H1 (cell line): ENCODE data around the gene UNC80. TPM values are rescaled to one million over a fixed set of nuclear protein-coding genes. Genes with fewer than 3 reads are reported as not detected.

Source experiments
- RXRA ChIP-seq: IDR thresholded peaks from 2 replicates; pipeline ENCODE4 v1.6.1; 2011; ENCODE audit warnings: low read depth, mild to moderate bottlenecking, low read length, moderate library complexity; ENCODE audit not compliant: insufficient read depth
- SP4 ChIP-seq: IDR thresholded peaks from 2 replicates; pipeline ENCODE4 v1.6.1; 2012; ENCODE audit warnings: low read length, inconsistent platforms
- polyA plus RNA-seq, 7 experiments: library from polyadenylated mRNA; depleted of rRNA in 3 of 7; stranded (reverse) in 5 of 7; unstranded in 2 of 7; fragments of >200 nt in 5 of 7; fragments of 200-250 nt in 2 of 7; gene quantifications; 1 replicate in 5 of 7; 2 replicates in 1 of 7; 4 replicates in 1 of 7; pipeline versions ENCODE4 v1.2.1 to v1.2.3, GENCODE V29; 2011 to 2013; ENCODE audit warnings: missing spikeins in 2 of 7, mixed read lengths in 2 of 7
- total RNA-seq: library from RNA; stranded (reverse); fragmentation: NEBNext Ultra II Directional; extraction: Animal tissue kit (Norgen Biotek cat#: 25700); gene quantifications from 2 replicates; pipeline ENCODE4 v1.2.1, GENCODE V29; 2021
- TF ChIP-seq, protein P1 (sequence below): IDR thresholded peaks from 2 replicates; pipeline ENCODE4 v1.6.1; 2011; ENCODE audit warnings: low read depth, mild to moderate bottlenecking, low read length; ENCODE audit not compliant: insufficient read depth
- TF ChIP-seq, protein P2 (sequence below), 3 experiments: IDR thresholded peaks; 1 replicate in 2 of 3; 2 replicates in 1 of 3; pipeline versions ENCODE4 v1.5.1 to v1.6.1; 2011; ENCODE audit warnings: low read length in 3 of 3, mild to moderate bottlenecking in 3 of 3, inconsistent platforms in 2 of 3, low read depth in 1 of 3, moderate library complexity in 1 of 3; ENCODE audit not compliant: insufficient read depth in 1 of 3; ENCODE audit errors: control extremely low read depth in 1 of 3

UNC80 gene
- total and polyA plus RNA-seq, 2 of the 8 experiments (the other 6 are each of a cell fraction or from before 2014, with no cell fraction given) = 0.53 to 0.56 TPM

DNA sequence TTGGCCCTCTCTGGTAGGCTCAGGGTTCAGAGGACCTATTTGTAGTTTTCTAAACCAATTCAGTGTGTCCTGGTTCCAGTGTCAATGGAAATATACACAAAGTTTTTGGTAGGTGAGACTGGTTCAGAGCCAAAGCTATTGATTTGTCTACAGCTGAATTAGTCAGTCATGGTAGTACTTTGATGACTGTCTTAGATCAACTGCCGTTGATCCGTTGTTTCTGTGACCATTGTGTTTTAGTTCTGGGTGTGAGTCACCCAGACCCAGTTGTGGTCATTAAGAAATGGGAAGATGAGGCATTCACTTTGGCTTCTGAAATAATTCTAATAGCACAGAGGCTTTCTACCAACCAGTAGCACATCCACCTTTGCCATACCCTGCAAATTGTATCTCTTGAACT, 214.8 kb downstream of the UNC80 start (continued):
- TF ChIP-seq, protein P1, sequence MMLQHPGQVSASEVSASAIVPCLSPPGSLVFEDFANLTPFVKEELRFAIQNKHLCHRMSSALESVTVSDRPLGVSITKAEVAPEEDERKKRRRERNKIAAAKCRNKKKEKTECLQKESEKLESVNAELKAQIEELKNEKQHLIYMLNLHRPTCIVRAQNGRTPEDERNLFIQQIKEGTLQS = no peak
- TF ChIP-seq RXRA (no peak), SP4 (no peak)
- TF ChIP-seq, protein P2, sequence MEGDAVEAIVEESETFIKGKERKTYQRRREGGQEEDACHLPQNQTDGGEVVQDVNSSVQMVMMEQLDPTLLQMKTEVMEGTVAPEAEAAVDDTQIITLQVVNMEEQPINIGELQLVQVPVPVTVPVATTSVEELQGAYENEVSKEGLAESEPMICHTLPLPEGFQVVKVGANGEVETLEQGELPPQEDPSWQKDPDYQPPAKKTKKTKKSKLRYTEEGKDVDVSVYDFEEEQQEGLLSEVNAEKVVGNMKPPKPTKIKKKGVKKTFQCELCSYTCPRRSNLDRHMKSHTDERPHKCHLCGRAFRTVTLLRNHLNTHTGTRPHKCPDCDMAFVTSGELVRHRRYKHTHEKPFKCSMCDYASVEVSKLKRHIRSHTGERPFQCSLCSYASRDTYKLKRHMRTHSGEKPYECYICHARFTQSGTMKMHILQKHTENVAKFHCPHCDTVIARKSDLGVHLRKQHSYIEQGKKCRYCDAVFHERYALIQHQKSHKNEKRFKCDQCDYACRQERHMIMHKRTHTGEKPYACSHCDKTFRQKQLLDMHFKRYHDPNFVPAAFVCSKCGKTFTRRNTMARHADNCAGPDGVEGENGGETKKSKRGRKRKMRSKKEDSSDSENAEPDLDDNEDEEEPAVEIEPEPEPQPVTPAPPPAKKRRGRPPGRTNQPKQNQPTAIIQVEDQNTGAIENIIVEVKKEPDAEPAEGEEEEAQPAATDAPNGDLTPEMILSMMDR (IDR thresholded peaks at IDR 0.05; ENCODE audit: control extremely low read depth in 1 of 3, insufficient read depth in 1 of 3, low read depth in 1 of 3, low read length in 3 of 3) = no peak
